HCT116 (cell line): Measurements from ENCODE around the gene ITGAV.

Experiments
- ATF3 ChIP-seq: IDR thresholded peaks from 2 replicates; pipeline ENCODE4 v1.6.1; 2012
- CTCF ChIP-seq, 3 experiments: fragments of 200-600 bp in 1 of 3; sonication (generic) in 1 of 3; IDR thresholded peaks in 2 of 3; conservative IDR thresholded peaks in 1 of 3; 2 replicates each; pipeline ENCODE4 v1.5.1; 2012 to 2017; ENCODE audit warnings: low read depth in 2 of 3, low read length in 2 of 3, antibody characterized with exemption in 1 of 3, borderline replicate concordance in 1 of 3, control low read depth in 1 of 3, mild to moderate bottlenecking in 1 of 3, mixed read lengths in 1 of 3, mixed run types in 1 of 3, moderate library complexity in 1 of 3; ENCODE audit not compliant: insufficient read depth in 1 of 3
- EZH2 ChIP-seq: fragments of 200-600 bp; sonication (generic); IDR thresholded peaks from 2 replicates; pipeline ENCODE4 v1.6.1; 2017; ENCODE audit warnings: antibody characterized with exemption, mixed run types
- EZH2phosphoT487 ChIP-seq: fragments of 200-600 bp; IDR thresholded peaks from 2 replicates; pipeline ENCODE4 v1.6.1; 2018; ENCODE audit warnings: antibody characterized with exemption, borderline replicate concordance
- FOSL1 ChIP-seq: IDR thresholded peaks from 2 replicates; pipeline ENCODE4 v1.6.1; 2012; ENCODE audit warnings: low read depth
- POLR2A ChIP-seq: IDR thresholded peaks from 2 replicates; pipeline ENCODE4 v1.7.0; 2011; ENCODE audit warnings: borderline replicate concordance; ENCODE audit not compliant: insufficient read depth, insufficient read length; ENCODE audit errors: extremely low read depth
- POLR2AphosphoS5 ChIP-seq: IDR thresholded peaks from 2 replicates; pipeline ENCODE4 v1.6.1; 2011; ENCODE audit warnings: mild to moderate bottlenecking, low read depth, low read length, moderate library complexity
- RAD21 ChIP-seq: IDR thresholded peaks from 2 replicates; pipeline ENCODE4 v1.6.1; 2012; ENCODE audit warnings: low read depth, mild to moderate bottlenecking
- ZBTB33 ChIP-seq: IDR thresholded peaks from 2 replicates; pipeline ENCODE4 v1.6.1; 2011; ENCODE audit warnings: mild to moderate bottlenecking, low read length, moderate library complexity; ENCODE audit not compliant: insufficient replicate concordance; ENCODE audit errors: extremely low read depth
- ZFX ChIP-seq: fragments of 450-650 bp; IDR thresholded peaks from 2 replicates; pipeline ENCODE4 v1.6.1; 2017
- TF ChIP-seq, protein P1 (sequence below): IDR thresholded peaks from 2 replicates; pipeline ENCODE4 v1.6.1; 2012; ENCODE audit warnings: low read depth
- TF ChIP-seq, protein P2 (sequence below): IDR thresholded peaks from 2 replicates; pipeline ENCODE4 v1.6.1; 2012

GRCh38 chr2:186591506-186591890, 1.6 kb downstream of the ITGAV start:
- no peak for TF ChIP-seq CTCF (IDR thresholded peaks at IDR 0.05 in 2 of 3, conservative IDR thresholded peaks at IDR 0.05 in 1 of 3; ENCODE audit: borderline replicate concordance in 1 of 3, insufficient read depth in 1 of 3, low read depth in 2 of 3, low read length in 2 of 3)
- no peak for TF ChIP-seq POLR2A
- no peak for TF ChIP-seq ZFX
- TF ChIP-seq POLR2AphosphoS5 = no peak
- no peak for TF ChIP-seq ATF3
- TF ChIP-seq, protein P1, sequence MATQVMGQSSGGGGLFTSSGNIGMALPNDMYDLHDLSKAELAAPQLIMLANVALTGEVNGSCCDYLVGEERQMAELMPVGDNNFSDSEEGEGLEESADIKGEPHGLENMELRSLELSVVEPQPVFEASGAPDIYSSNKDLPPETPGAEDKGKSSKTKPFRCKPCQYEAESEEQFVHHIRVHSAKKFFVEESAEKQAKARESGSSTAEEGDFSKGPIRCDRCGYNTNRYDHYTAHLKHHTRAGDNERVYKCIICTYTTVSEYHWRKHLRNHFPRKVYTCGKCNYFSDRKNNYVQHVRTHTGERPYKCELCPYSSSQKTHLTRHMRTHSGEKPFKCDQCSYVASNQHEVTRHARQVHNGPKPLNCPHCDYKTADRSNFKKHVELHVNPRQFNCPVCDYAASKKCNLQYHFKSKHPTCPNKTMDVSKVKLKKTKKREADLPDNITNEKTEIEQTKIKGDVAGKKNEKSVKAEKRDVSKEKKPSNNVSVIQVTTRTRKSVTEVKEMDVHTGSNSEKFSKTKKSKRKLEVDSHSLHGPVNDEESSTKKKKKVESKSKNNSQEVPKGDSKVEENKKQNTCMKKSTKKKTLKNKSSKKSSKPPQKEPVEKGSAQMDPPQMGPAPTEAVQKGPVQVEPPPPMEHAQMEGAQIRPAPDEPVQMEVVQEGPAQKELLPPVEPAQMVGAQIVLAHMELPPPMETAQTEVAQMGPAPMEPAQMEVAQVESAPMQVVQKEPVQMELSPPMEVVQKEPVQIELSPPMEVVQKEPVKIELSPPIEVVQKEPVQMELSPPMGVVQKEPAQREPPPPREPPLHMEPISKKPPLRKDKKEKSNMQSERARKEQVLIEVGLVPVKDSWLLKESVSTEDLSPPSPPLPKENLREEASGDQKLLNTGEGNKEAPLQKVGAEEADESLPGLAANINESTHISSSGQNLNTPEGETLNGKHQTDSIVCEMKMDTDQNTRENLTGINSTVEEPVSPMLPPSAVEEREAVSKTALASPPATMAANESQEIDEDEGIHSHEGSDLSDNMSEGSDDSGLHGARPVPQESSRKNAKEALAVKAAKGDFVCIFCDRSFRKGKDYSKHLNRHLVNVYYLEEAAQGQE = no peak
- no peak for TF ChIP-seq EZH2
- no peak for TF ChIP-seq RAD21
- TF ChIP-seq EZH2phosphoT487 = no peak
- TF ChIP-seq, protein P2, sequence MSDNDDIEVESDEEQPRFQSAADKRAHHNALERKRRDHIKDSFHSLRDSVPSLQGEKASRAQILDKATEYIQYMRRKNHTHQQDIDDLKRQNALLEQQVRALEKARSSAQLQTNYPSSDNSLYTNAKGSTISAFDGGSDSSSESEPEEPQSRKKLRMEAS = no peak
- no peak for TF ChIP-seq ZBTB33
- TF ChIP-seq FOSL1 = no peak
